PFSK-1 (cell line): ENCODE measurements around the gene GAL3ST3.

Experiments used
- POLR2AphosphoS5 ChIP-seq: IDR thresholded peaks from 2 replicates; pipeline ENCODE4 v1.6.1; 2012; ENCODE audit warnings: low read depth, mild to moderate bottlenecking, control low read depth, low read length, moderate library complexity
- SIN3A ChIP-seq: IDR thresholded peaks from 2 replicates; pipeline ENCODE4 v1.6.1; 2012; ENCODE audit warnings: mild to moderate bottlenecking, low read length, moderate library complexity, borderline replicate concordance; ENCODE audit not compliant: insufficient read depth
- TAF1 ChIP-seq: IDR thresholded peaks from 2 replicates; pipeline ENCODE4 v1.6.1; 2012; ENCODE audit warnings: low read length, control low read depth, borderline replicate concordance; ENCODE audit not compliant: insufficient read depth

- TF ChIP-seq POLR2AphosphoS5 (no peak), SIN3A (no peak), TAF1 (no peak)
Measured at GRCh38 chr11:66035653-66036333, 13.2 kb downstream of the GAL3ST3 start.
